Measurements from ENCODE around the gene ALG14. TPM values are rescaled to one million over a fixed set of nuclear protein-coding genes. Genes with fewer than 3 reads are reported as not detected.

ALG14 gene
- total RNA-seq, 1 donor from 2014 or later = 7.5 TPM

GRCh38 chr1:94980582-94981574, 91.9 kb downstream of the ALG14 start:
- CTCF ChIA-PET = no interaction called here

GRCh38 chr1:94979656-94980581, 92.8 kb downstream of the ALG14 start:
- H3K27ac Mint-ChIP-seq = peak overlapping the region; percentile 51
- TF ChIP-seq CTCF (IDR thresholded peaks at IDR 0.05) = no peak
- ChIA-PET POLR2A (interaction anchor here (0.7 kb wide), 1 partner anchor 124 kb away, joined by 5 read pairs; no protein-coding TSS in a partner anchor), CTCF (no interaction called here)
- no peaks in the 10 kb centered on the region for H3K9me3 Mint-ChIP-seq
- no peaks in the 10 kb centered on the region for H3K27me3 Mint-ChIP-seq
- peaks cover 49% of the 10 kb centered on the region for H3K4me1 Mint-ChIP-seq
- H3K36me3 Mint-ChIP-seq (ENCODE audit: low read depth) = no peaks in the 10 kb centered on the region
- no peak for ATAC-seq (ENCODE audit: low read depth)
- H3K4me3 Mint-ChIP-seq = peak overlapping the region; percentile 9
- no peak for DNase-seq
- intact Hi-C loops (cut with micrococcal nuclease) = loop anchor here (1.0 to 10.0 kb wide), 2 partner anchors 53 to 565 kb away; partner anchors contain the start of genes ABCD3 and CNN3

More at GRCh38 chr1:94980582-94981574, 91.9 kb downstream of the ALG14 start:
- Mint-ChIP-seq H3K4me3 (no peak overlapping the region), H3K27me3 (no peaks in the 10 kb centered on the region), H3K27ac (peak overlapping the region; percentile 10), H3K4me1 (peaks cover 49% of the 10 kb centered on the region), H3K9me3 (no peaks in the 10 kb centered on the region), H3K36me3 (ENCODE audit: low read depth) (no peaks in the 10 kb centered on the region)
- intact Hi-C loops (cut with micrococcal nuclease) = no loop called here
- no peak for DNase-seq
- no peak for ATAC-seq (ENCODE audit: low read depth)
- POLR2A ChIA-PET = no interaction called here
- no peak for TF ChIP-seq CTCF (IDR thresholded peaks at IDR 0.05)

- Mint-ChIP-seq H3K9me3 (no peaks in the 10 kb centered on the region), H3K36me3 (ENCODE audit: low read depth) (no peaks in the 10 kb centered on the region), H3K4me1 (peaks cover 46% of the 10 kb centered on the region), H3K27me3 (no peaks in the 10 kb centered on the region), H3K4me3 (peak overlapping the region; percentile 9), H3K27ac (peak overlapping the region; percentile 51)
- no peak for TF ChIP-seq CTCF (IDR thresholded peaks at IDR 0.05)
- intact Hi-C loops (cut with micrococcal nuclease) = loop anchor here (1.0 to 10.0 kb wide), 2 partner anchors 52 to 564 kb away; partner anchors contain the start of genes ABCD3 and CNN3
- DNase-seq = no peak
- CTCF ChIA-PET = no interaction called here
- ATAC-seq (ENCODE audit: low read depth) = peak; percentile 60
- POLR2A ChIA-PET = interaction anchor here (0.7 kb wide), 1 partner anchor 123 kb away, joined by 5 read pairs; no protein-coding TSS in a partner anchor
Observed at GRCh38 chr1:94979131-94979530, 93.6 kb downstream of the ALG14 start.

- no peak for DNase-seq
- ChIA-PET POLR2A (no interaction called here), CTCF (no interaction called here)
- peaks cover 45% of the 10 kb centered on the region for H3K4me1 Mint-ChIP-seq
- H3K36me3 Mint-ChIP-seq (ENCODE audit: low read depth) = no peaks in the 10 kb centered on the region
- no peak overlapping the region for H3K4me3 Mint-ChIP-seq
- ATAC-seq (ENCODE audit: low read depth) = no peak
- TF ChIP-seq CTCF (IDR thresholded peaks at IDR 0.05) = no peak
- intact Hi-C loops (cut with micrococcal nuclease) = loop anchor here (10.0 kb wide), 1 partner anchor 564 kb away; the partner anchor contains the start of gene ABCD3
- H3K27me3 Mint-ChIP-seq = no peaks in the 10 kb centered on the region
- no peaks in the 10 kb centered on the region for H3K9me3 Mint-ChIP-seq
- no peak overlapping the region for H3K27ac Mint-ChIP-seq
Observed at GRCh38 chr1:94978401-94978800, 94.3 kb downstream of the ALG14 start.

Measured in activated B cell treated with CpG ODN at 0.5 μM for 24 hours (primary cell).